GM19324 (cell line): ENCODE measurements around the gene CGNL1.

Source experiments
- ATAC-seq: cut with Tn5 transposase; IDR thresholded peaks from one replicate; pipeline ENCODE4 v1.9.1; 2021; ENCODE audit warnings: mild to moderate bottlenecking, moderate library complexity; ENCODE audit not compliant: unreplicated experiment, low FRiP score

CGNL1 gene

GRCh38 chr15:57445872-57446271 lies 69.6 kb downstream of the CGNL1 start:
- ATAC-seq = no peak

- no peak for ATAC-seq
Measured at GRCh38 chr15:57446393-57446792, 70.1 kb downstream of the CGNL1 start.

GRCh38 chr15:57451555-57451954 lies 75.2 kb downstream of the CGNL1 start:
- no peak for ATAC-seq

DNA sequence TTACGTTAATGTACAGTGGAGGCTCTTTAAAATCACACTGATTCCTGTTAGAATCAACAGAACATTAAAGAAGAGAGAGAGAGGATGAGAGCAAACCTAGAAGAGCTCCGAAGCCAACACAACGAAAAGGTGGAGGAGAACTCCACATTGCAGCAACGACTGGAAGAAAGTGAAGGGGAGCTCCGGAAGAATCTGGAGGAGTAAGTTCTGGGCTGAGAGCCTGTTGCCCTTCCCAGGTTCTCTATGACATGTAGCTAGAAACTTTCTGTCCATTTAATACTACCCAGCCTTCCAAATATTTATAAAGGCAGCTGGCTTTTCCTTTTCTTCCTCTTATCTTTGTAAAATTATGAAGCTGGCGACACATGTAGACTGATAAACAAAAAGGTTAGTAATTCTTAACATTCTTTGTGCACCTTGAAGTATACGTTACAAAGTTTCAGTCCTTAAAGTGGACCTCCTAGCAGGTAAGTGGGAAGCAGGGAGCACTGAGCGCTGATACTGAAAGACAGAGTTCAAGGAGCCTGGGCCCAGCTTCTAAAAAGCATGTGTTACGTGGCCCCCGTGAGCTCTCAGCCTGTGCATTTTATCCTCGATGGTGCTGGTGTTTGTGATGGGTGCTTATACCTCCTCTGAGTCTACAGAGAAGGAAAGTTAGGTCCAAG lies 75.9 kb downstream of the CGNL1 start:
- ATAC-seq = no peak

DNA sequence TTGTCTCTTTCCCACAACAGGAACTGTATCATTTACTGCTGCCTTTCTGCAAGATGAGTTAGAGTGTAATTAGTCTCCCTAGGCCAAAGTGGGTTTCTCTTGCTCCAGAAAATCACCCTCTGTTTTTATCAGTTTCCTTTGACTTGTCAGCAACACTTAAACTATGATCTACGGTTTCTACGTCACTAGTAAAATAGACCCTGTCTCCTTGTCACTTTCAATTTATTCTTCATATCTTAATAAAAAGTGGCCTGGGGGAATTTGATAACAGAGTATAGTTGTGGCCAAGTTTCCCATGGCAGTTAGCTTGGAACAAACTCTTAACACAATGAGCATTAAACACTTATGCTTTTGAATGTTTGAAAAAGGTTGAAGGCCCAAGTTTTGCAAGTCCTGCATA lies 79.6 kb downstream of the CGNL1 start:
- no peak for ATAC-seq

DNA sequence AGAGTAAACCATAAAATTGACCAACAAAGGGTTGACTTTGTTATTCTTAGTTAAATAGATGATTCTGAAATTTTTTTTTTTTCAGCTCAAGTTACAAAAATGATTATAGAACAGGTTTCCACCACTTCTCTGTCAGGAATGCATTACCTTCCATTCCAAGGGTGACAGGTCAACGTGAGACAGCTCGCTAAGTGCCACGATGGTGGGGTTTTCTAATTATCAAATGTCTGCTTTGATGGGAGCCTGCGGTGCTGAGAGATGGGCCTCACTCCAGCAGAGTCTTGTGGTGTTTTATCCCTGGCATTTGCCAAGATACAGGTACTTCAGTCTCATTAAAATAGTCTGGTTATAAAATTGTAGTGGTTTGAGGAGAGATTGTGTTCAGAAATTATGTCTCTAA lies 80.3 kb downstream of the CGNL1 start:
- ATAC-seq = no peak

DNA sequence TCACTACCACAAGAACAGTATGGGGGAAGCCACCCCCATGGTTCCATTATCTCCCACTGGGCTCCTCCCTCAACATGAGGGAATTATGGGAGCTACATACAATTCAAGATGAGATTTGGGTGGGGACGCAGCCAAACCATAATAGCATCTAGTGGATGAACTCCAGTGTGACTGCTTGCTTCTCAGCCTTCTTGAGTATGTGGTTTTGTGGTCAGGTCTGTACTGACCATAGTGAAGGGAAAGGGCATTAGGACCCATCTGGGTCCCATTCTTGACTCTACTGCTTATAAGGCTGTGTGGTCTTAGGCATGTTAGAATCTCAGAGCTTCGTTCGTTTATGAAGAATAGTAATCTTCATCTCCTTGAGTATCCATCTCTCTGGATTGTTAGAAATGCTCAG lies 81.4 kb downstream of the CGNL1 start:
- no peak for ATAC-seq

DNA sequence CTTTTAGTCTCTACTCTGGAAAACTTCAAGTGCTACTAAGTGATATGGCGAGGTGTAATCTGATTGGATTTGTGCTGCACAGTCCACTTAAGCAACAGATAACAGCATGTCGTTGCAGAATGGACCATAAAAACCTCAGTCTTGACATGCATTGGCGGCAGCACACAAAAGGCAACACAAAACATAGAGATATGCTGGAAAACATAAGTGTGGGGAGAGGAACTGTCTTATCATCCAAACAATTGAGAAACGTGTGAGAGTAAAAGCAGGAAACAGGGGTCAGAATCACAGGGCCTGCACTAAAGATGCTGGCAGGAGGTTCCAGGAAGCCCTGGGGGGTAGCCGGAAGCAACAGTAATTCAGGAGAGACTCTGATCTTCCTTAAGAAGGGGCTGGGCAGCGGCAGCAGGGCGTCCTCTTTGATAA lies 82.1 kb downstream of the CGNL1 start:
- no peak for ATAC-seq

GRCh38 chr15:57460208-57460816 lies 84.0 kb downstream of the CGNL1 start:
- no peak for ATAC-seq

DNA sequence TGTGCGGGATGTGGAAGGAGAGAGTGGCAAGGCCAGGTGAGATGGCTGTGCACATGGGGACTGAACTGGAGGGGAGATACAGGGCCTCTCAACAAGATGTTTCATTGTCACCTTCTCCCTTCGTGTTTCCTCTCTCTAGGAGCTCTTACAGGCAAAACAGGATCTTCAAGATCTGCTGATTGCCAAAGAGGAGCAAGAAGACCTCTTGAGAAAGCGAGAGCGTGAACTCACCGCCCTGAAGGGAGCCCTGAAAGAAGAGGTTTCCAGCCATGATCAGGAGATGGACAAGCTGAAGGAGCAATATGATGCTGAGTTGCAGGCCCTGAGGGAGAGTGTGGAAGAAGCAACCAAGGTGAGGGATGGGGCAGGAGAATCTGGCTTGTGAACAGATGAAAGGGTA lies 85.2 kb downstream of the CGNL1 start:
- ATAC-seq = no peak

DNA sequence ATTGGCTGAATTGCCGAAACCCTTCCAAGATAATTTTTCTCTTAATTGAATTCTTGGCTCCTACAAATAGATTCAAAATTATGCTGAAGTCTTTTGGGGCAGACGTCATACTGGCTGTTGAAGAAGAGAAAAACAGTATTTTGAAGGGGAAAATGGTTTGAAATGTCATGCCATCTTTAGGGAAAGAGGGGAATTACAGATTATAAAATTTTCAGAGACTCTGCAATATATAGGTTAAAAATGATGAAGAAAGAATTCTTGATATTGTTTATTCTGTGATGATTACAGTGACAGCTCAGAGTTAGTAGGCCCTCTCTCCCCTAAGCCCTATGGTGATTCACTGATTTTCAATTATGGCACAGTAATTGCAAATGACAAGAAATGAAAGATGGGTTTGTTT lies 86.1 kb downstream of the CGNL1 start:
- ATAC-seq = no peak

- ATAC-seq = no peak
Measured at GRCh38 chr15:57463360-57463759, 87.1 kb downstream of the CGNL1 start.

GRCh38 chr15:57464480-57464879 lies 88.2 kb downstream of the CGNL1 start:
- no peak for ATAC-seq

DNA sequence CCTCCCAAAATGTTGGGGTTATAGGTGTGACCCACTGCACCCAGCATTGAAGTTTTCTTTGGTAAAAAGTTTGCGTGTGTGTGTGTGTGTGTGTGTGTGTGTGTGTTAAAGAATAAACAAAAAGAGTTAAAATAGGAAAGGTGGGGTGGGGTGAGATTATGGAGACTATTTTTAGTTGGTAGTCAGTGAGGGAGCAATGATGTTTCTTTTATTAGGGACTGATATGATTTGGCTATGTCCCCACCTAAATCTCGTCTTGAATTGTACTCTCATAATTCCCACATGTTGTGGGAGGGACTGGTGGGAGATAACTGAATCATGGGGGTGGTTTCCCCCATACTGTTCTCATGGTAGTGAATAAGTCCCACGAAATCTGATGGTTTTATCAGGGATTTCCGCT lies 92.2 kb downstream of the CGNL1 start:
- no peak for ATAC-seq

- ATAC-seq = no peak
Measured at GRCh38 chr15:57470543-57470942, 94.2 kb downstream of the CGNL1 start.

DNA sequence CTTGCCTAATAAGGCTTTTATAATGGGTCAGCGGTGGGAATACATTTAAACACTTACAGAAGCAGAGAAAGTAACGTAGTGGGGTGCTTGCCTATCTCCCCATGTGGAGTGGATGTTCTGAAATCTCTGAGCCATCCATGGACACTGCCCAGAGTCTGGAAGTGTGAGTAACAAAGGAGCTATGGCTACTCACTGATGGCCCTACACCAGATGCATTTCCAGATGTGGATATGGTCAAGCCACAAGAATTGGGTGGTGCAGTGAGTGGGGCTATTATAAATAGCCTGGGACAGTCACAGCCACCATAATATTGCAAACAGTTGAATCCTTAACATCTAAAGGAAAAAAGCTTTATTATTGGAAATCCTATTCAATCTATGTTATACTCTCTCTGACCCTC lies 96.6 kb downstream of the CGNL1 start:
- ATAC-seq = no peak

GRCh38 chr15:57476533-57476975 lies 100.2 kb downstream of the CGNL1 start:
- no peak for ATAC-seq

- ATAC-seq = peak; percentile 80
Measured at GRCh38 chr15:57477736-57478522, 101.6 kb downstream of the CGNL1 start.

GRCh38 chr15:57479005-57479404 lies 102.7 kb downstream of the CGNL1 start:
- ATAC-seq = no peak

GRCh38 chr15:57481038-57481705 lies 104.9 kb downstream of the CGNL1 start:
- no peak for ATAC-seq

DNA sequence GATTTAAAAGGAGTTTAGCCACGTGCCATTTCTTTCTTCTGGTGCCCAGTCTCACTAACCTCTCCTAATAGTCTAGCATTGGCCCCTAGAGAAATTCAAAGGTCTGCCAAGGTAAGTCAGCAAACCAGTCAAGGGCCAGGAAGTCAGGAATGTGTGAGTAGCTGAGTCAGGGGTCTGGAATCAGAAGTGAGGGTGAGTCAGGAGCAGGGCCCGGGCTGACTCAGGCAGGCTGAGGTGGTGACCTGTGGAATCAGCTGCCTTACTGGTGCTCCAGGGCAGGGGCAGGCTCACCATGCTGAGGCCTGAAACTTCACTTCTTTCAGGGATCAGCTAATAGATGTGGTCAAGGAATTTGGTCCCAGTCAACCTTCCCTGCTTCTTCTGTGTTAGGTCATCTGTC lies 109.6 kb downstream of the CGNL1 start:
- ATAC-seq = no peak
